HepG2 (cell line): ENCODE measurements around the gene SIK3. TPM values are rescaled to one million over a fixed set of nuclear protein-coding genes. Genes with fewer than 3 reads are reported as not detected.

Source experiments
- BRD4 ChIP-seq: sonication (generic); formaldehyde crosslinking; IDR thresholded peaks from 2 replicates; pipeline ENCODE4 v1.4.0; 2020; ENCODE audit warnings: missing genetic modification reagents
- DNMT1 ChIP-seq: sonication (generic); formaldehyde crosslinking; IDR thresholded peaks from 2 replicates; pipeline ENCODE4 v1.5.1; 2020; ENCODE audit warnings: mild to moderate bottlenecking, missing genetic modification reagents
- FOXK1 ChIP-seq: sonication (generic); formaldehyde crosslinking; IDR thresholded peaks from 2 replicates; pipeline ENCODE4 v1.4.0; 2020; ENCODE audit warnings: low read depth, missing genetic modification reagents, borderline replicate concordance
- HCFC1 ChIP-seq: fragments of 150-350 bp; IDR thresholded peaks from 2 replicates; pipeline ENCODE4 v1.6.1; 2014; ENCODE audit warnings: low read depth, low read length
- HNRNPL ChIP-seq: fragments of 200-400 bp; formaldehyde crosslinking; IDR thresholded peaks from 2 replicates; pipeline ENCODE4 v1.6.1; 2017; ENCODE audit warnings: mild to moderate bottlenecking, low read depth, low read length
- KLF13 ChIP-seq: sonication (generic); formaldehyde crosslinking; IDR thresholded peaks from 2 replicates; pipeline ENCODE4 v1.4.0; 2020; ENCODE audit warnings: mild to moderate bottlenecking, missing genetic modification reagents
- NFYC ChIP-seq: IDR thresholded peaks from 2 replicates; pipeline ENCODE4 v1.6.1; 2016; ENCODE audit warnings: missing genetic modification reagents, missing compliant biosample characterization
- NR0B2 ChIP-seq: sonication (generic); formaldehyde crosslinking; IDR thresholded peaks from 2 replicates; pipeline ENCODE4 v1.4.0; 2020; ENCODE audit warnings: mild to moderate bottlenecking, missing genetic modification reagents
- NR1H2 ChIP-seq: sonication (generic); formaldehyde crosslinking; IDR thresholded peaks from 2 replicates; pipeline ENCODE4 v1.8.1; 2022; ENCODE audit warnings: low read depth, missing genetic modification reagents, borderline replicate concordance
- RARA ChIP-seq: IDR thresholded peaks from 2 replicates; pipeline ENCODE4 v1.6.1; 2016; ENCODE audit warnings: missing genetic modification reagents, missing compliant biosample characterization
- RNF2 ChIP-seq: fragments of 450-650 bp; conservative IDR thresholded peaks from 2 replicates; pipeline ENCODE4 v1.6.1; 2016; ENCODE audit warnings: low read depth
- RORA ChIP-seq: sonication (generic); formaldehyde crosslinking; IDR thresholded peaks from 2 replicates; pipeline ENCODE4 v1.5.0; 2020; ENCODE audit warnings: mild to moderate bottlenecking, missing genetic modification reagents, moderate library complexity
- SOX5 ChIP-seq: IDR thresholded peaks from 2 replicates; pipeline ENCODE4 v1.6.1; 2016; ENCODE audit warnings: borderline replicate concordance
- SRSF1 ChIP-seq: fragments of 200-400 bp; formaldehyde crosslinking; optimal IDR thresholded peaks from 2 replicates; pipeline ENCODE3; 2017; ENCODE audit warnings: mild to moderate bottlenecking, low read depth, low read length, moderate library complexity
- TGIF2 ChIP-seq: IDR thresholded peaks from 2 replicates; pipeline ENCODE4 v1.6.1; 2016; ENCODE audit warnings: control low read depth, missing compliant biosample characterization
- ZFP62 ChIP-seq: sonication (generic); formaldehyde crosslinking; IDR thresholded peaks from 2 replicates; pipeline ENCODE4 v1.4.0; 2020; ENCODE audit warnings: missing genetic modification reagents
- ZFY ChIP-seq: sonication (generic); formaldehyde crosslinking; IDR thresholded peaks from 2 replicates; pipeline ENCODE4 v1.4.0; 2020; ENCODE audit warnings: missing genetic modification reagents
- ZNF367 ChIP-seq: sonication (generic); formaldehyde crosslinking; IDR thresholded peaks from 2 replicates; pipeline ENCODE4 v1.4.0; 2020; ENCODE audit warnings: missing genetic modification reagents, borderline replicate concordance
- ZNF383 ChIP-seq: sonication (generic); formaldehyde crosslinking; IDR thresholded peaks from 2 replicates; pipeline ENCODE4 v1.4.0; 2020; ENCODE audit warnings: missing genetic modification reagents, mild to moderate bottlenecking, borderline replicate concordance
- ZNF644 ChIP-seq: IDR thresholded peaks from 2 replicates; pipeline ENCODE4 v1.6.1; 2016; ENCODE audit warnings: low read depth
- ZNF652 ChIP-seq: IDR thresholded peaks from 2 replicates; pipeline ENCODE4 v1.6.1; 2016; ENCODE audit warnings: low read depth, borderline replicate concordance
- ZNF878 ChIP-seq: sonication (generic); formaldehyde crosslinking; IDR thresholded peaks from 2 replicates; pipeline ENCODE4 v1.8.1; 2023; ENCODE audit warnings: mild to moderate bottlenecking, missing genetic modification reagents, moderate library complexity
- ZNF891 ChIP-seq: sonication (generic); formaldehyde crosslinking; IDR thresholded peaks from 2 replicates; pipeline ENCODE4 v1.5.0; 2020; ENCODE audit warnings: mild to moderate bottlenecking, missing genetic modification reagents
- polyA plus RNA-seq, 8 experiments: library from polyadenylated mRNA; depleted of rRNA in 3 of 8; stranded (reverse) in 7 of 8; unstranded in 1 of 8; fragments of >200 nt; fragmentation: Illumina TruSeq in 4 of 8; extraction: Trizol in 4 of 8; gene quantifications; 2 replicates each; pipeline versions ENCODE4 v1.2.1 to v1.2.3, GENCODE V29; 2011 to 2016; ENCODE audit warnings: low read depth in 4 of 8, missing spikeins in 1 of 8, mixed read lengths in 1 of 8; ENCODE audit not compliant: insufficient read depth in 1 of 8
- total RNA-seq, 5 experiments: library from RNA; depleted of rRNA; stranded (reverse); fragments of >200 nt; fragmentation: Illumina TruSeq; extraction: Trizol; gene quantifications; 2 replicates each; pipeline ENCODE4 v1.2.3, GENCODE V29; 2016; ENCODE audit warnings: low read depth in 1 of 5
- TF ChIP-seq, protein P1 (sequence below), 2 experiments: sonication (generic) in 1 of 2; formaldehyde crosslinking in 1 of 2; IDR thresholded peaks; 2 replicates each; pipeline versions ENCODE4 v1.6.1 to v1.9.0; 2014 to 2022; ENCODE audit warnings: antibody characterized with exemption in 1 of 2, borderline replicate concordance in 1 of 2, inconsistent platforms in 1 of 2, low read depth in 1 of 2, missing genetic modification reagents in 1 of 2
- TF ChIP-seq, protein P2 (sequence below): IDR thresholded peaks from 2 replicates; pipeline ENCODE4 v1.6.1; 2016; ENCODE audit warnings: low read depth, control low read depth

Gene SIK3
- total and polyA plus RNA-seq, 2 of the 13 experiments (the other 11 are each of a cell fraction or from before 2014, with no cell fraction given) = 5.7 to 9.8 TPM

DNA sequence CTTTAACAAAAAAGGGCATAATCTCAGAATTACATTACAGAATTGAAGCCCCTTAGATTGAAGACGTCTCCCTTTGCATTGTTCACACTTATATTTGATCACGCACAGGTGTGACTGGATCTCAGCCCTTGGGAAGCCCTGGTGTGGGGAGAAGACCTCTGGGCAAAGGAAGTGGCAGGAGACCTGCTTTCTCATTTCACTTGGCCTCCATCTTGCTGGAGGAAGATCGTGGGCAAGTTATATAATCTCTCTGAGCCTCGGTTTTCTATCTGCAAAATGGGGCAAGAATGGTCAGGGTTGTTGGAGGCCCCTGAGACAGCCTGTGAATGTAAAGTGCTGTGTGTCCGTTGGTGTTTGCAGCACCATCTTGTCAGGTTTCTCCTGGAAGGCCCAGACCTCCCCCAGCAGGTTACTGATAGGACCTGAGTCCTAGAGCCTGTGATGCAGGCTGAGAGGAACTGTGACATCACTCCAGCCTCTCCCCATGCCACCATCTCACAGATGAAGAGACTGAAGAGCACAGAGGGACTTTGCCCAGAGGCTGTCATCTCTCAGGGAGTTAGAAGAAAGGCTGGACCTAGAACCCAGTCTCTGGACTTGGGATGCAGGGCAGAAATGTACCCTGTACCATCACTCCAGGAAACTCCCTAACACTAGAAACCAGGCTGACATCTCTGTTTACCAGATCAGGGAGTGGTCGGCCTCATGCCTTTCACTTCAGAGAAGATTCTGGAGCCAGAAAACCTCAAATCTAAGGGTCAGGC, 259.7 kb downstream of the SIK3 start (continued):
- TF ChIP-seq ZNF652 (CRISPR knock-in tag) = no peak
- no peak for TF ChIP-seq ZNF644 (CRISPR knock-in tag)
- no peak for TF ChIP-seq HCFC1
- no peak for TF ChIP-seq ZNF383 (CRISPR knock-in tag)
- TF ChIP-seq RNF2 = no peak
- peak; percentile 54; the same call in 1 of the 2 replicates for TF ChIP-seq RARA (CRISPR knock-in tag)
- TF ChIP-seq TGIF2 (CRISPR knock-in tag) = no peak
- no peak for TF ChIP-seq ZNF891 (CRISPR knock-in tag)
- no peak for TF ChIP-seq RORA (CRISPR knock-in tag)
- TF ChIP-seq, protein P1, sequence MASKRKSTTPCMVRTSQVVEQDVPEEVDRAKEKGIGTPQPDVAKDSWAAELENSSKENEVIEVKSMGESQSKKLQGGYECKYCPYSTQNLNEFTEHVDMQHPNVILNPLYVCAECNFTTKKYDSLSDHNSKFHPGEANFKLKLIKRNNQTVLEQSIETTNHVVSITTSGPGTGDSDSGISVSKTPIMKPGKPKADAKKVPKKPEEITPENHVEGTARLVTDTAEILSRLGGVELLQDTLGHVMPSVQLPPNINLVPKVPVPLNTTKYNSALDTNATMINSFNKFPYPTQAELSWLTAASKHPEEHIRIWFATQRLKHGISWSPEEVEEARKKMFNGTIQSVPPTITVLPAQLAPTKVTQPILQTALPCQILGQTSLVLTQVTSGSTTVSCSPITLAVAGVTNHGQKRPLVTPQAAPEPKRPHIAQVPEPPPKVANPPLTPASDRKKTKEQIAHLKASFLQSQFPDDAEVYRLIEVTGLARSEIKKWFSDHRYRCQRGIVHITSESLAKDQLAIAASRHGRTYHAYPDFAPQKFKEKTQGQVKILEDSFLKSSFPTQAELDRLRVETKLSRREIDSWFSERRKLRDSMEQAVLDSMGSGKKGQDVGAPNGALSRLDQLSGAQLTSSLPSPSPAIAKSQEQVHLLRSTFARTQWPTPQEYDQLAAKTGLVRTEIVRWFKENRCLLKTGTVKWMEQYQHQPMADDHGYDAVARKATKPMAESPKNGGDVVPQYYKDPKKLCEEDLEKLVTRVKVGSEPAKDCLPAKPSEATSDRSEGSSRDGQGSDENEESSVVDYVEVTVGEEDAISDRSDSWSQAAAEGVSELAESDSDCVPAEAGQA (IDR thresholded peaks at IDR 0.05; ENCODE audit: low read depth) = no peak
- TF ChIP-seq, protein P1 (CRISPR knock-in tag; IDR thresholded peaks at IDR 0.05; ENCODE audit: borderline replicate concordance) = no peak
- no peak for TF ChIP-seq NR1H2 (CRISPR knock-in tag)
- no peak for TF ChIP-seq HNRNPL
- TF ChIP-seq ZFY (CRISPR knock-in tag) = no peak
- no peak for TF ChIP-seq NR0B2 (CRISPR knock-in tag)
- no peak for TF ChIP-seq ZNF367
- no peak for TF ChIP-seq KLF13
- TF ChIP-seq ZFP62 (CRISPR knock-in tag) = no peak
- no peak for TF ChIP-seq SRSF1
- TF ChIP-seq, protein P2, sequence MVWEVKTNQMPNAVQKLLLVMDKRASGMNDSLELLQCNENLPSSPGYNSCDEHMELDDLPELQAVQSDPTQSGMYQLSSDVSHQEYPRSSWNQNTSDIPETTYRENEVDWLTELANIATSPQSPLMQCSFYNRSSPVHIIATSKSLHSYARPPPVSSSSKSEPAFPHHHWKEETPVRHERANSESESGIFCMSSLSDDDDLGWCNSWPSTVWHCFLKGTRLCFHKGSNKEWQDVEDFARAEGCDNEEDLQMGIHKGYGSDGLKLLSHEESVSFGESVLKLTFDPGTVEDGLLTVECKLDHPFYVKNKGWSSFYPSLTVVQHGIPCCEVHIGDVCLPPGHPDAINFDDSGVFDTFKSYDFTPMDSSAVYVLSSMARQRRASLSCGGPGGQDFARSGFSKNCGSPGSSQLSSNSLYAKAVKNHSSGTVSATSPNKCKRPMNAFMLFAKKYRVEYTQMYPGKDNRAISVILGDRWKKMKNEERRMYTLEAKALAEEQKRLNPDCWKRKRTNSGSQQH (CRISPR knock-in tag) = peak; percentile 70; the same call in 1 of the 2 replicates
- peak; percentile 43 for TF ChIP-seq SOX5 (CRISPR knock-in tag)
- no peak for TF ChIP-seq FOXK1 (CRISPR knock-in tag)
- no peak for TF ChIP-seq BRD4 (CRISPR knock-in tag)
- TF ChIP-seq NFYC (CRISPR knock-in tag) = no peak
- no peak for TF ChIP-seq DNMT1 (CRISPR knock-in tag)
- no peak for TF ChIP-seq ZNF878 (CRISPR knock-in tag)
